Measurements from ENCODE around the gene CES2.
"Not testable (repeated sequence)": the region's sequence is repeated elsewhere in the genome, so short reads cannot be mapped to it uniquely, and the experiment has no call there.

Gene CES2

GRCh38 chr16:66977341-66978113 is 42.2 kb downstream of the CES2 start:
- peak; percentile 73 to 89 (median 86) for DNase-seq (ENCODE audit: low read depth in 3 of 3)

- DNase-seq (ENCODE audit: low read depth in 3 of 3), result no peak
These were observed 43.8 kb downstream of the CES2 start for GRCh38 chr16:66979011-66979717.

- DNase-seq (ENCODE audit: low read depth in 3 of 3), result no peak
These were observed 47.7 kb downstream of the CES2 start for GRCh38 chr16:66983033-66983432.

GRCh38 chr16:66984892-66985311 is 49.6 kb downstream of the CES2 start:
- peak; percentile 36 to 49 (median 46) for DNase-seq (ENCODE audit: low read depth in 3 of 3)

GRCh38 chr16:66986559-66986958 is 51.2 kb downstream of the CES2 start:
- DNase-seq (ENCODE audit: low read depth in 3 of 3), result no peak

GRCh38 chr16:66988197-66988788 is 53.0 kb downstream of the CES2 start, which contains the start of gene CES4A:
TSS of gene CES4A (plus strand) at chr16:66988589. CDS start at chr16:66988773, 184 bp downstream.
- DNase-seq (ENCODE audit: low read depth in 3 of 3), result no peak

- DNase-seq (ENCODE audit: low read depth in 3 of 3), result no peak
These were observed 56.3 kb downstream of the CES2 start for GRCh38 chr16:66991545-66992077.

GRCh38 chr16:66993558-66993957 is 58.2 kb downstream of the CES2 start:
- not testable (repeated sequence) for DNase-seq (ENCODE audit: low read depth in 3 of 3)
